Endothelial cell of umbilical vein (primary cell): Measurements from ENCODE around the gene COL23A1. TPM values are rescaled to one million over a fixed set of nuclear protein-coding genes. Genes with fewer than 3 reads are reported as not detected.

Experiments used
- BruUV-seq: library from RNA; stranded (reverse); fragments of 400-500 nt; replicated peaks from 2 replicates; lab custom pipeline; 2021; lab: Mats Ljungman, UMichigan
- CTCF ChIA-PET: fragments of 300-600, 350-600 bp; sonication (Branson Sonifier 250); formaldehyde crosslinking; loops from one replicate; lab custom pipeline; 2021; ENCODE audit warnings: antibody characterized with exemption, inconsistent platforms; lab: Charles Lee
- POLR2A ChIA-PET: fragments of 300-600, 350-600 bp; sonication (Branson Sonifier 250); formaldehyde crosslinking; loops from one replicate; lab custom pipeline; 2021; ENCODE audit warnings: antibody characterized with exemption, inconsistent platforms; lab: Charles Lee
- DNase-seq: peaks from one replicate; pipeline ENCODE4 v3.0.0-alpha.2; 2011; ENCODE audit warnings: low read depth, low spot score
- FAIRE-seq: peaks from 2 replicates; lab custom pipeline; 2011; peaks lifted over from hg19 to GRCh38; lab: Jason Lieb, UNC
- H2AFZ ChIP-seq: 2 replicates; pipeline ENCODE4 v1.6.0; 2012; ENCODE audit warnings: low read depth, low read length, control low read depth, inconsistent platforms
- H3K27ac ChIP-seq: 2 replicates; pipeline ENCODE4 v1.5.1; 2011; ENCODE audit warnings: low read depth, mild to moderate bottlenecking, control low read depth, low read length, moderate library complexity; ENCODE audit not compliant: insufficient read depth
- H3K27me3 ChIP-seq, 2 experiments: 2 replicates each; pipeline versions ENCODE4 v1.6.0 to v1.6.1; 2011; ENCODE audit warnings: low read length in 2 of 2, mixed read lengths in 1 of 2; ENCODE audit not compliant: control insufficient read depth in 2 of 2, insufficient read depth in 2 of 2
- H3K36me3 ChIP-seq, 2 experiments: 2 replicates in 1 of 2; 3 replicates in 1 of 2; pipeline ENCODE4 v1.5.1; 2011; ENCODE audit warnings: low read length in 2 of 2, mild to moderate bottlenecking in 1 of 2, moderate library complexity in 1 of 2; ENCODE audit not compliant: control insufficient read depth in 2 of 2, insufficient read depth in 2 of 2; ENCODE audit errors: extremely low read depth in 1 of 2
- H3K4me1 ChIP-seq: 3 replicates; pipeline ENCODE4 v1.5.1; 2011; ENCODE audit warnings: mild to moderate bottlenecking, low read length; ENCODE audit not compliant: control insufficient read depth, insufficient read depth; ENCODE audit errors: extremely low read depth
- H3K4me2 ChIP-seq: 2 replicates; pipeline ENCODE4 v1.6.1; 2011; ENCODE audit warnings: low read length, control low read depth, mixed read lengths; ENCODE audit not compliant: insufficient read depth
- H3K4me3 ChIP-seq, 3 experiments: fragments of 200-600 bp in 1 of 3; sonication (generic), shearing (Covaris generic) in 1 of 3; replicated peaks in 1 of 3; 2 replicates each; pipeline ENCODE4 v1.5.1; 2011 to 2016; ENCODE audit warnings: control low read depth in 3 of 3, low read length in 3 of 3, mild to moderate bottlenecking in 2 of 3, inconsistent platforms in 1 of 3, low read depth in 1 of 3, moderate library complexity in 1 of 3; ENCODE audit not compliant: insufficient read depth in 1 of 3
- H3K79me2 ChIP-seq: 2 replicates; pipeline ENCODE4 v1.6.0; 2012; ENCODE audit warnings: low read length, inconsistent platforms; ENCODE audit not compliant: control insufficient read depth, insufficient read depth
- H3K9ac ChIP-seq: replicated peaks from 2 replicates; pipeline ENCODE3; 2011; ENCODE audit warnings: low read length, control low read depth; ENCODE audit not compliant: insufficient read depth; ENCODE audit errors: extremely low read depth
- H3K9me1 ChIP-seq: replicated peaks from 3 replicates; pipeline ENCODE4 v1.6.0; 2011; ENCODE audit warnings: mild to moderate bottlenecking, low read length; ENCODE audit not compliant: control insufficient read depth, insufficient read depth; ENCODE audit errors: extremely low read depth
- H3K9me3 ChIP-seq: replicated peaks from 2 replicates; pipeline ENCODE4 v1.5.1; 2012; ENCODE audit warnings: low read length, inconsistent platforms; ENCODE audit not compliant: control insufficient read depth, insufficient read depth
- H4K20me1 ChIP-seq: replicated peaks from 2 replicates; pipeline ENCODE3; 2011; ENCODE audit warnings: mild to moderate bottlenecking, low read length; ENCODE audit not compliant: control insufficient read depth, insufficient read depth; ENCODE audit errors: extremely low read depth
- EZH2 ChIP-seq: IDR thresholded peaks from 2 replicates; pipeline ENCODE4 v1.6.1; 2012; ENCODE audit warnings: borderline replicate concordance, low read depth, mild to moderate bottlenecking, moderate library complexity, low read length, inconsistent platforms; ENCODE audit not compliant: severe bottlenecking
- FOS ChIP-seq: IDR thresholded peaks from 2 replicates; pipeline ENCODE4 v1.6.1; 2011; ENCODE audit warnings: mild to moderate bottlenecking, low read length, moderate library complexity, borderline replicate concordance; ENCODE audit not compliant: insufficient read depth
- GATA2 ChIP-seq: IDR thresholded peaks from 2 replicates; pipeline ENCODE4 v1.7.0; 2011; ENCODE audit warnings: low read depth, mild to moderate bottlenecking, moderate library complexity, mixed read lengths, low read length; ENCODE audit not compliant: insufficient read length, insufficient read depth
- JUN ChIP-seq: IDR thresholded peaks from 2 replicates; pipeline ENCODE4 v1.6.1; 2011; ENCODE audit warnings: borderline replicate concordance, low read depth; ENCODE audit not compliant: insufficient read length, insufficient read depth
- MYC ChIP-seq: IDR thresholded peaks from one replicate; pipeline ENCODE4 v1.6.1; 2011; ENCODE audit warnings: mild to moderate bottlenecking, low read depth, low read length
- POLR2A ChIP-seq: IDR thresholded peaks from 2 replicates; pipeline ENCODE4 v1.6.1; 2012; ENCODE audit warnings: low read depth, mild to moderate bottlenecking, control low read depth, low read length
- POLR2AphosphoS5 ChIP-seq: IDR thresholded peaks from 2 replicates; pipeline ENCODE4 v1.6.1; 2012; ENCODE audit warnings: low read depth, mild to moderate bottlenecking, control low read depth, low read length, moderate library complexity; ENCODE audit not compliant: insufficient read depth
- dilution Hi-C: fragments of 300-500 bp; cut with MboI; formaldehyde crosslinking; loops from one replicate; pipeline ENCODE4 v1.15.0; 2019; ENCODE audit warnings: low sequenced_read_pairs; ENCODE audit not compliant: extremely low pct_ligation_motif_present
- intact Hi-C: fragments of 100-400 bp; cut with micrococcal nuclease; formaldehyde crosslinking; loops from one replicate; pipeline ENCODE4 v1.10.0; 2022
- polyA plus RNA-seq, 4 experiments: library from polyadenylated mRNA; depleted of rRNA in 3 of 4; stranded (reverse) in 3 of 4; unstranded in 1 of 4; fragments of >200 nt; gene quantifications; 2 replicates each; pipeline versions ENCODE4 v1.2.1 to v1.2.3, GENCODE V29; 2011 to 2012; ENCODE audit warnings: missing spikeins in 1 of 4
- total RNA-seq: library from RNA; stranded (reverse); gene quantifications from 2 replicates; pipeline ENCODE4 v1.2.3, GENCODE V29; 2021
- TF ChIP-seq, protein P1 (sequence below): IDR thresholded peaks from 2 replicates; pipeline ENCODE4 v1.6.1; 2011; ENCODE audit not compliant: insufficient read depth, insufficient read length
- TF ChIP-seq, protein P2 (sequence below), 2 donors: IDR thresholded peaks; 1 replicate in 1 of 2; 2 replicates in 1 of 2; pipeline ENCODE4 v1.5.1; 2011; ENCODE audit warnings: low read length in 2 of 2, mild to moderate bottlenecking in 2 of 2, moderate library complexity in 2 of 2, control low read depth in 1 of 2, inconsistent platforms in 1 of 2, low read depth in 1 of 2; ENCODE audit not compliant: insufficient read depth in 1 of 2; ENCODE audit errors: extremely low read depth in 1 of 2

COL23A1 gene
- total and polyA plus RNA-seq, 2 donors (not counting 3 experiments of a cell fraction or from before 2014, with no cell fraction given) = not detected

DNA sequence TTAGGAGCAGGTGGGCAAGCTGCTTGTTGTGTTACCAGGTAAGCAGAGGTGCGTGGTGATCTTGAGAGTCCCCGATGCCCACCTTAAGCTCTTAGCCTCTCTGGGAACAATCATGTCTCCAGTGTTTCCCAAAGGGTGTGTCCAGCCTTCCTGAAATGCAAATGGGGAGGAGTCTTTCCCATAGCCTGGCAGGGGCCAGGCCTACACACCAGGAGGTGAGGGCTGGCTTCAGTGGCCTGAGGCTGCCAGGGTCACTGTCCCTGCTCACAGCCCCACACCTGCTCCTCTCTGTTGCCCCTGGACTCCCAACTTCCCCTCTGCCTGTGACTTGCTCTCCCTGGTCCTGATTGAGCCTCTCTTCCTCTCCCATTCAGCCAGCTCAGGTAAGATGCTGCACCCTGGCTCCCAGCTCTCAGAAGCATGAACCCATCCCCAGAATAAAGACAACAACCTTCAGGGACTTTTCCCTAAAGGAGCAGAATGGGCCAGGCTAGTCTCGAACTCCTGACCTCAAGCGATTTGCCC, 291.8 kb downstream of the COL23A1 start:
- H3K9me1 ChIP-seq = no peaks in the 10 kb centered on the region
- no peak overlapping the region for H3K27ac ChIP-seq
- H4K20me1 ChIP-seq = no peaks in the 10 kb centered on the region
- no peaks in the 10 kb centered on the region for H3K9me3 ChIP-seq
- no peak for DNase-seq
- intact Hi-C loops = no loop called here
- H3K36me3 ChIP-seq = no peaks in the 10 kb centered on the region
- no peak for TF ChIP-seq GATA2
- TF ChIP-seq POLR2AphosphoS5 = no peak
- TF ChIP-seq, protein P1, sequence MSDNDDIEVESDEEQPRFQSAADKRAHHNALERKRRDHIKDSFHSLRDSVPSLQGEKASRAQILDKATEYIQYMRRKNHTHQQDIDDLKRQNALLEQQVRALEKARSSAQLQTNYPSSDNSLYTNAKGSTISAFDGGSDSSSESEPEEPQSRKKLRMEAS = no peak
- no peak for TF ChIP-seq JUN
- no peak for TF ChIP-seq MYC
- TF ChIP-seq, protein P2, sequence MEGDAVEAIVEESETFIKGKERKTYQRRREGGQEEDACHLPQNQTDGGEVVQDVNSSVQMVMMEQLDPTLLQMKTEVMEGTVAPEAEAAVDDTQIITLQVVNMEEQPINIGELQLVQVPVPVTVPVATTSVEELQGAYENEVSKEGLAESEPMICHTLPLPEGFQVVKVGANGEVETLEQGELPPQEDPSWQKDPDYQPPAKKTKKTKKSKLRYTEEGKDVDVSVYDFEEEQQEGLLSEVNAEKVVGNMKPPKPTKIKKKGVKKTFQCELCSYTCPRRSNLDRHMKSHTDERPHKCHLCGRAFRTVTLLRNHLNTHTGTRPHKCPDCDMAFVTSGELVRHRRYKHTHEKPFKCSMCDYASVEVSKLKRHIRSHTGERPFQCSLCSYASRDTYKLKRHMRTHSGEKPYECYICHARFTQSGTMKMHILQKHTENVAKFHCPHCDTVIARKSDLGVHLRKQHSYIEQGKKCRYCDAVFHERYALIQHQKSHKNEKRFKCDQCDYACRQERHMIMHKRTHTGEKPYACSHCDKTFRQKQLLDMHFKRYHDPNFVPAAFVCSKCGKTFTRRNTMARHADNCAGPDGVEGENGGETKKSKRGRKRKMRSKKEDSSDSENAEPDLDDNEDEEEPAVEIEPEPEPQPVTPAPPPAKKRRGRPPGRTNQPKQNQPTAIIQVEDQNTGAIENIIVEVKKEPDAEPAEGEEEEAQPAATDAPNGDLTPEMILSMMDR (IDR thresholded peaks at IDR 0.05; ENCODE audit: extremely low read depth in 1 of 2, insufficient read depth in 1 of 2, low read depth in 1 of 2, low read length in 2 of 2) = no peak
- no peak for TF ChIP-seq POLR2A
- no peak for TF ChIP-seq FOS
- no peak for TF ChIP-seq EZH2
- no peak overlapping the region for H2AFZ ChIP-seq
- H3K27me3 ChIP-seq = no peaks in the 10 kb centered on the region
- ChIA-PET CTCF (no interaction called here), POLR2A (no interaction called here)
- no peak overlapping the region for H3K4me2 ChIP-seq
- dilution Hi-C loops = no loop called here
- FAIRE-seq = no peak
- no TSS peak for BruUV-seq
- H3K4me3 ChIP-seq = no peak overlapping the region
- H3K4me1 ChIP-seq = no peaks in the 10 kb centered on the region
- H3K9ac ChIP-seq = no peak overlapping the region
- H3K79me2 ChIP-seq = no peaks in the 10 kb centered on the region
